CD4-positive, alpha-beta memory T cell (primary cell): ENCODE results near the gene OR5AU1. TPM values are rescaled to one million over a fixed set of nuclear protein-coding genes. Genes with fewer than 3 reads are reported as not detected.

Experiments
- CTCF ChIA-PET: fragments of 350-600 bp; sonication (Branson Sonifier 250); formaldehyde crosslinking; loops from one replicate; lab custom pipeline; 2021; ENCODE audit warnings: inconsistent platforms; ENCODE audit not compliant: partially characterized antibody; lab: Charles Lee
- POLR2A ChIA-PET: fragments of 350-600 bp; sonication (Branson Sonifier 250); formaldehyde crosslinking; loops from one replicate; lab custom pipeline; 2021; ENCODE audit not compliant: partially characterized antibody; lab: Charles Lee
- DNase-seq, 5 donors: peaks; one replicate each; pipeline versions ENCODE4 v3.0.0 to v3.0.0-alpha.2; 2020 to 2022; ENCODE audit warnings: mixed read lengths in 1 of 5
- H3K27ac ChIP-seq: one replicate; pipeline ENCODE4 v1.7.0; 2013; ENCODE audit warnings: low read depth, low read length
- H3K27me3 ChIP-seq: 2 replicates; pipeline ENCODE4 v1.7.0; 2013; ENCODE audit warnings: mild to moderate bottlenecking, low read length, moderate library complexity; ENCODE audit not compliant: insufficient read depth
- H3K36me3 ChIP-seq: 2 replicates; pipeline ENCODE4 v1.7.0; 2013; ENCODE audit warnings: mild to moderate bottlenecking, low read length, moderate library complexity; ENCODE audit not compliant: insufficient read depth
- H3K4me1 ChIP-seq: 2 replicates; pipeline ENCODE4 v1.7.0; 2013; ENCODE audit warnings: mild to moderate bottlenecking, low read length, moderate library complexity; ENCODE audit not compliant: insufficient read depth
- H3K4me3 ChIP-seq, 2 donors: one replicate each; pipeline ENCODE4 v1.7.0; 2013; ENCODE audit warnings: low read length in 2 of 2, mild to moderate bottlenecking in 1 of 2
- H3K9me3 ChIP-seq, 2 donors: one replicate each; pipeline ENCODE4 v1.7.0; 2013; ENCODE audit warnings: low read length in 2 of 2, control low read depth in 1 of 2; ENCODE audit not compliant: control insufficient read depth in 1 of 2
- H3K27ac Mint-ChIP-seq, 7 donors: one replicate each; pipeline ENCODE4 v1.8.0; 2020 to 2021; ENCODE audit warnings: mixed read lengths in 7 of 7, mild to moderate bottlenecking in 6 of 7, inconsistent platforms in 3 of 7, moderate library complexity in 3 of 7
- H3K27me3 Mint-ChIP-seq, 2 donors: one replicate each; pipeline ENCODE4 v1.8.0; 2020 to 2021; ENCODE audit warnings: mixed read lengths in 2 of 2
- H3K36me3 Mint-ChIP-seq, 2 donors: one replicate each; pipeline ENCODE4 v1.8.0; 2020 to 2021; ENCODE audit warnings: mixed read lengths in 2 of 2, inconsistent platforms in 1 of 2, mild to moderate bottlenecking in 1 of 2
- H3K4me1 Mint-ChIP-seq, 4 donors: one replicate each; pipeline ENCODE4 v1.8.0; 2020 to 2021; ENCODE audit warnings: mixed read lengths in 4 of 4, mild to moderate bottlenecking in 1 of 4
- H3K4me3 Mint-ChIP-seq, 8 donors: one replicate each; pipeline ENCODE4 v1.8.0; 2020 to 2021; ENCODE audit warnings: mixed read lengths in 8 of 8, mild to moderate bottlenecking in 7 of 8, moderate library complexity in 6 of 8, inconsistent platforms in 3 of 8
- H3K9me3 Mint-ChIP-seq, 8 donors: one replicate each; pipeline ENCODE4 v1.8.0; 2020 to 2021; ENCODE audit warnings: mixed read lengths in 8 of 8, mild to moderate bottlenecking in 5 of 8, inconsistent platforms in 3 of 8, moderate library complexity in 1 of 8
- intact Hi-C: fragments of 100-400 bp; cut with micrococcal nuclease; formaldehyde crosslinking; loops from one replicate; pipeline ENCODE4 v1.15.1; 2023
- polyA plus RNA-seq, 2 donors: library from polyadenylated mRNA; unstranded; fragments of 300-500 nt; fragmentation: Illumina TruSeq; gene quantifications; one replicate each; pipeline ENCODE4 v1.2.3, GENCODE V29; 2021
- total RNA-seq, 2 experiments: library from RNA; stranded (reverse); gene quantifications; one replicate each; pipeline ENCODE4 v1.2.3, GENCODE V29; 2021

OR5AU1 gene
- total and polyA plus RNA-seq, 4 experiments from 2014 or later: not detected

DNA sequence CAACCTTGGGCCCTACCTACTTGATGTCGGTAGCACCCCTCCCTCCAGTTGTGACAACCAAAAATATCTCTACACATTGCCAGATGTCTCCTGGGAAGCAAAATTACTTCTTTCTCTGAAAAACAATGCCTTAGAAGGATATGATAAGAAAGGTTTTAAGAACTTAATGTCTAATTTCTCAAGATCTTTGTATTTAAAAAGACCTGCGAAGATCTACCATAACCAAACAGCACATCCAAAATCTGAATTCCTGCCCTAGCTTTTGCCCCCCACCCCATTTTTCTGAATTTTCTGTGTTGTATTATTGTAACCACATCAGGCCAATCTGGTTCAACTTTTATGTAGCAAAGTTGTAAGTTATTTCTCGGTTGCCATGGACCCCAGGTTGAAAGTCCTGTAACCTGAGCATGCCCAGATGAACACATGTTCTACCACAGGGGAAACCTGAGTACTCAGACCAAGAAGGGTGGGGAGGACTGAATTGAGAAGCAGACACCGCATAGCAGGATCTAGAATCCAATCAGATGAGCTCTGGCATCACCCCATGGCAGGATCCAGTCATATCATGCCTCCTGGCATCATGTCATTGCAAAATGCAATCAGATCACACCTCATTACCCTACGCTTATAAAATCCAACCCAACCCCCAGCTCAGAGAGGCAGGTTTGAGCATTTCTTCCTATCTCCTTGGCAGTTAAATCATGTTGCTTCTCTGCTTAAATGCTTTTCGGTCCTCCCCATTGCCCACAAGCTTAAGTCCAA lies 46.3 kb downstream of the OR5AU1 start:
- no peak overlapping the region for H3K27ac ChIP-seq
- CTCF ChIA-PET: interaction anchor here (0.6 to 13.9 kb wide), 8 partner anchors 15 to 94 kb away, joined by 3 to 399 read pairs (median 3); no protein-coding TSS in a partner anchor
- intact Hi-C loops: no loop called here
- POLR2A ChIA-PET: no interaction called here
- H3K4me3 ChIP-seq: no peak overlapping the region
- H3K4me1 ChIP-seq: peaks cover 11% of the 10 kb centered on the region
- H3K9me3 Mint-ChIP-seq: no peaks in the 10 kb centered on the region
- H3K27ac Mint-ChIP-seq: no peak overlapping the region
- no peaks in the 10 kb centered on the region for H3K27me3 ChIP-seq
- H3K27me3 Mint-ChIP-seq: no peaks in the 10 kb centered on the region
- H3K36me3 ChIP-seq: no peaks in the 10 kb centered on the region
- H3K4me3 Mint-ChIP-seq: no peak overlapping the region
- DNase-seq: no peak
- no peaks in the 10 kb centered on the region for H3K36me3 Mint-ChIP-seq
- no peaks in the 10 kb centered on the region for H3K9me3 ChIP-seq
- peaks cover 5 to 14% (median 8%) of the 10 kb centered on the region in 4 donors for H3K4me1 Mint-ChIP-seq

DNA sequence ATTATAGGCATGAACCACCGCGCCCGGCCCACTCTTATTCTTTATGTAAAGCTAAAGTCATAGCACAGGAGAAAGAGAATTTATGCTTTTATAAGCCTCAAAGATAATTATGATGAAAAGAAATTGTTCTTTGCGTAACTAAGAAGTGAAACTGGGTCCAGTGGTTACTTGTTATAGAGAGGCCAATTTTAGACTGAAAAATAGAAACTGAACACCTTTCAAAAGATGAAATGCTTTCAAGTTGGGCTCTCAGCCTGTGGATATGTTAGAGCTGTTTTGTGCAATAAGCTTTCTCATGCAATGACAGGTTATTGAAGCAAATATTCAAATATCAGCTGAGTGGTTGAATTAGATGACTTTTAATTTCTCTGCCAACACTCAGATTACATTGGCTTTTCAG lies 47.1 kb downstream of the OR5AU1 start:
- Mint-ChIP-seq H3K9me3 (no peaks in the 10 kb centered on the region), H3K4me3 (no peak overlapping the region), H3K27ac (no peak overlapping the region), H3K4me1 (peaks cover 6 to 20% (median 11%) of the 10 kb centered on the region in 4 donors), H3K27me3 (no peaks in the 10 kb centered on the region), H3K36me3 (peaks cover 0 to 1% of the 10 kb centered on the region in 2 donors)
- POLR2A ChIA-PET: no interaction called here
- no peak overlapping the region for H3K4me3 ChIP-seq
- DNase-seq: no peak
- no peaks in the 10 kb centered on the region for H3K27me3 ChIP-seq
- H3K9me3 ChIP-seq: no peaks in the 10 kb centered on the region
- H3K27ac ChIP-seq: no peak overlapping the region
- peaks cover 14% of the 10 kb centered on the region for H3K4me1 ChIP-seq
- intact Hi-C loops: no loop called here
- H3K36me3 ChIP-seq: no peaks in the 10 kb centered on the region
- CTCF ChIA-PET: interaction anchor here (1.0 to 13.9 kb wide), 8 partner anchors 14 to 94 kb away, joined by 3 to 399 read pairs (median 3); no protein-coding TSS in a partner anchor

DNA sequence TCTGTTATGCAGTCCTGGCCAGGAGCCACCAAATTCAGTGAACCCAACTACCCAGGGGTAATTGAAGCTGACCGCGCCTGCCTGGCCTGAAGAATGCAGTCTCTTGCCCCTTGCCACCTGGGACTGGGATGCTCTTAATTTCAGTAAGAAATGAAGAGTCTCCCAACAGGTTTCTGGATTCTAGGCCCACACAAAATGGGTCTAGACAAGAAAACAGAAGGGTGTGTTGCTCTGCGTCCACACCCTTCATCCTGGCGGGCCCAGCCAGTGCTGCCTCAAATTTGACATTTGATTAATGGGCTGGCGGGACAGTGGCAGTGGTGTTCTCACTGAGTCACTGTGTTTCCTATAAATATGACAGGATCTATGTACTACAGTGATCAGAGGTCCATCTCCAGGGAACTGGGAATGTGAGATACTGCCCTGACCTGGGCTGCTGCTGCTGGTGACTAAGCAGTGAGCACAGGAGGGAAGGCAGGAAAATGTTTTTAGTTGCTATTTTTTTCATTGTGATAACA lies 48.5 kb downstream of the OR5AU1 start:
- Mint-ChIP-seq H3K27ac (peak overlapping the region in 1 of 7 donors; percentile 80), H3K4me3 (no peak overlapping the region), H3K27me3 (no peaks in the 10 kb centered on the region), H3K36me3 (peaks cover 0 to 1% of the 10 kb centered on the region in 2 donors), H3K4me1 (peaks cover 9 to 32% (median 16%) of the 10 kb centered on the region in 4 donors), H3K9me3 (no peaks in the 10 kb centered on the region)
- H3K4me3 ChIP-seq: no peak overlapping the region
- POLR2A ChIA-PET: no interaction called here
- H3K4me1 ChIP-seq: peaks cover 21% of the 10 kb centered on the region
- CTCF ChIA-PET: interaction anchor here (1.3 to 13.9 kb wide), 7 partner anchors 13 to 92 kb away, joined by 3 to 399 read pairs (median 60); partner anchors contain the start of gene ARHGEF40
- no peaks in the 10 kb centered on the region for H3K27me3 ChIP-seq
- no peaks in the 10 kb centered on the region for H3K36me3 ChIP-seq
- no peak for DNase-seq
- H3K9me3 ChIP-seq: no peaks in the 10 kb centered on the region
- H3K27ac ChIP-seq: no peak overlapping the region
- intact Hi-C loops: no loop called here

DNA sequence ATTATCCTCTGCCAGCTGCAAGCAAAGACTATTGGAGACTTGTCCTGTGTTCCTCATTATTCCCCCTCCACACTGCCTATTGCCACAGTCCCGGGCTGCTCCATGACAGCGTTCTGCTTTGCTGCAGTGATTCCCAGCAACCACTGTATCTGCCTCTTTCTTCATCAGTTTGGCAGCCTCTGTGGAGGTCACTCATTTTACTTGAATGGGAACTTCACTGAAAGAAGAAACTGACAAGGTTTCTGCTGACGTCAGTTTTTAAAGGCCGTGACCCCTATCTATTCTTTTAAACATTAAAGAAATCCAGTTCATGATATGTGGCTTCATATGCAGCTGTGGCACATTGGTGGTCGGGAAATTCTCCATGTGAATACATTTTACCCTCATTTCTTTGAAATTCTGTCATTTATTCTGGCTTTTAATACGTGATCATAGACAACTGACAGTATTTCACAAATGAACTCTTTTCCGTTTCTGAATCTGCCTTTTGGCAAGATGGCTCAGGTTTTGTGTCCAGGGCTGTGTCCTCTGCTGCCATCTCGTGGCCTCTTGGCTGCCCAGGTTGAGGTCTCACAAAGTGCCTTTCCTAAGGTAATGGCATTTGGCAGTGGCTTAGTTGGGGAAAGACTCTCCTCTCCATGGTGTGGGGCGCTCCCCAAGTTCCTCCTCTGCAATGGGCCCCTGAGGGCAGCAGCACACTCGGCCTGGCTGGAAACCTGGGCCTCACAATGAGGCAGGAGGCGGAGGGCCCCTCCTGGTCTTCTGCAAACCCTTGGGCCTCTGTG lies 49.2 kb downstream of the OR5AU1 start:
- no peaks in the 10 kb centered on the region for H3K27me3 ChIP-seq
- Mint-ChIP-seq H3K4me1 (peaks cover 9 to 32% (median 16%) of the 10 kb centered on the region in 4 donors), H3K36me3 (peaks cover 0 to 1% of the 10 kb centered on the region in 2 donors), H3K27me3 (no peaks in the 10 kb centered on the region), H3K27ac (peak overlapping the region in 4 of 7 donors; percentile 13 to 80 (median 73)), H3K4me3 (peak overlapping the region in 5 of 8 donors; percentile 13 to 76 (median 50)), H3K9me3 (no peaks in the 10 kb centered on the region)
- H3K4me1 ChIP-seq: peaks cover 21% of the 10 kb centered on the region
- H3K4me3 ChIP-seq: no peak overlapping the region
- CTCF ChIA-PET: interaction anchor here (1.5 to 13.9 kb wide), 7 partner anchors 12 to 92 kb away, joined by 3 to 399 read pairs (median 80); partner anchors contain the start of gene ARHGEF40
- no peak overlapping the region for H3K27ac ChIP-seq
- intact Hi-C loops: no loop called here
- no peaks in the 10 kb centered on the region for H3K9me3 ChIP-seq
- no peaks in the 10 kb centered on the region for H3K36me3 ChIP-seq
- peak; percentile 67 to 78 (median 73) for DNase-seq
- POLR2A ChIA-PET: interaction anchor here (0.9 to 4.7 kb wide), 2 partner anchors 13 to 38 kb away, joined by 3 to 82 read pairs; no protein-coding TSS in a partner anchor

DNA sequence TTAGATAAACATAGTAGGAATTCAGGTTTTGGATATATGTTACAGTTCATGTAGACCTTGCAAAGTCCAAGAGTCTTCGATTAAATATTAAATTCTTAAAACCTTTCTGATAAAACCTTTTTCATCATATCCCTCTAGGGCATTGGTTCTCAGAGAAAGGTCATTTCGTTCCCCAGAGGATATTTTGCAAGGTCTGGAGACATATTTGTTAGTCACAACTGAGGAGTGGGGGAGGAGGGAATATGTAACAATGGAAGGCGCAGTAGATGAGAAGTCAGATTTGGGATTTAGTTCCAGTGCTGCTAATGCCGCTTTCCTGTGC lies 49.7 kb downstream of the OR5AU1 start:
- no peak overlapping the region for H3K27ac ChIP-seq
- H3K27ac Mint-ChIP-seq: no peak overlapping the region
- no peaks in the 10 kb centered on the region for H3K27me3 Mint-ChIP-seq
- H3K9me3 ChIP-seq: no peaks in the 10 kb centered on the region
- CTCF ChIA-PET: interaction anchor here (1.5 to 13.9 kb wide), 7 partner anchors 11 to 91 kb away, joined by 3 to 399 read pairs (median 80); partner anchors contain the start of gene ARHGEF40
- H3K36me3 Mint-ChIP-seq: peaks cover 0 to 1% of the 10 kb centered on the region in 2 donors
- H3K9me3 Mint-ChIP-seq: no peaks in the 10 kb centered on the region
- no peaks in the 10 kb centered on the region for H3K36me3 ChIP-seq
- intact Hi-C loops: no loop called here
- POLR2A ChIA-PET: interaction anchor here (0.9 to 4.7 kb wide), 2 partner anchors 12 to 38 kb away, joined by 3 to 82 read pairs; no protein-coding TSS in a partner anchor
- peak overlapping the region in 1 of 8 donors; percentile 76 for H3K4me3 Mint-ChIP-seq
- DNase-seq: no peak
- H3K27me3 ChIP-seq: no peaks in the 10 kb centered on the region
- H3K4me3 ChIP-seq: no peak overlapping the region
- peaks cover 9 to 32% (median 16%) of the 10 kb centered on the region in 4 donors for H3K4me1 Mint-ChIP-seq
- H3K4me1 ChIP-seq: peaks cover 21% of the 10 kb centered on the region

DNA sequence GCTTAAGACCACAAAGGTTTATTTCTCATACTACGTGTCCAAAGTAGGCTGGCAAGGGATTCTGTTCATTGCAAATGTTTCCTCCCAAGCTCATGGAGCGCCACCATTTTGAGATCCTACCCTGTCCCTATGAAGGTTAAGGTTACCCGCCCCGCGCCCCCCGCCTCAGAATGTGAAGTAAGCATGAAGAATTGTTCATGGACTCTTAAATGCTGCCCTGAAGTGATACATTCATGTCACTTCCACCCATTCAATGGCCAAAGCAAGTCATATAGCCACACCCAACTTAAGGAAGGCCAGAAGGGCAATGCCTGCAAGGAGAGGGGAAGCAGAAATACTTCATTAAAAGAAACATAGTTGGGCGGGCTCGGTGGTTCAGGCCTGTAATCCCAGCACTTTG lies 50.8 kb downstream of the OR5AU1 start:
- intact Hi-C loops: no loop called here
- POLR2A ChIA-PET: interaction anchor here (0.7 to 4.8 kb wide), 12 partner anchors 11 to 421 kb away, joined by 3 to 82 read pairs (median 6); partner anchors contain the start of genes ARHGEF40 and RNASE4
- H3K27ac Mint-ChIP-seq: peak overlapping the region in 3 of 7 donors; percentile 97 to 99 (median 98)

More for the DNA sequence above, 50.8 kb downstream of the OR5AU1 start:
- Histone ChIP-seq H3K4me1 (peaks cover 21% of the 10 kb centered on the region), H3K27me3 (no peaks in the 10 kb centered on the region), H3K4me3 (no peak overlapping the region), H3K36me3 (no peaks in the 10 kb centered on the region), H3K27ac (peak overlapping the region; percentile 90), H3K9me3 (no peaks in the 10 kb centered on the region)
- peaks cover 9 to 32% (median 16%) of the 10 kb centered on the region in 4 donors for H3K4me1 Mint-ChIP-seq
- CTCF ChIA-PET: interaction anchor here (1.0 to 13.9 kb wide), 26 partner anchors 8 to 332 kb away, joined by 3 to 399 read pairs (median 8); partner anchors contain the start of genes ARHGEF40, NDRG2 and RNASE13
- peaks cover 0 to 1% of the 10 kb centered on the region in 2 donors for H3K36me3 Mint-ChIP-seq
- no peaks in the 10 kb centered on the region for H3K27me3 Mint-ChIP-seq
- H3K4me3 Mint-ChIP-seq: peak overlapping the region in 1 of 8 donors; percentile 92
- DNase-seq: no peak
- no peaks in the 10 kb centered on the region for H3K9me3 Mint-ChIP-seq
